HepG2 (cell line): ENCODE results near the gene KL. TPM values are rescaled to one million over a fixed set of nuclear protein-coding genes. Genes with fewer than 3 reads are reported as not detected.

ENCODE experiments used
- AGO1 ChIP-seq: fragments of 200-400 bp; formaldehyde crosslinking; IDR thresholded peaks from 2 replicates; pipeline ENCODE4 v1.6.1; 2017; ENCODE audit warnings: mild to moderate bottlenecking, low read depth, low read length, moderate library complexity; ENCODE audit not compliant: poor library complexity, severe bottlenecking
- ARID4A ChIP-seq: sonication (generic); formaldehyde crosslinking; IDR thresholded peaks from 2 replicates; pipeline ENCODE4 v1.5.0; 2020; ENCODE audit warnings: mild to moderate bottlenecking, missing genetic modification reagents, borderline replicate concordance
- CEBPZ ChIP-seq: IDR thresholded peaks from 2 replicates; pipeline ENCODE4 v1.6.1; 2012; ENCODE audit warnings: low read length, improper control_type of control experiment
- CERS6 ChIP-seq: sonication (generic); formaldehyde crosslinking; IDR thresholded peaks from 2 replicates; pipeline ENCODE4 v1.5.0; 2020; ENCODE audit warnings: missing genetic modification reagents
- HOXA7 ChIP-seq: sonication (generic); formaldehyde crosslinking; IDR thresholded peaks from 2 replicates; pipeline ENCODE4 v1.8.1; 2022; ENCODE audit warnings: mild to moderate bottlenecking, missing genetic modification reagents, moderate library complexity
- KLF11 ChIP-seq: IDR thresholded peaks from 2 replicates; pipeline ENCODE4 v1.6.1; 2016; ENCODE audit warnings: missing compliant biosample characterization
- NONO ChIP-seq, 2 experiments: fragments of 450-650 bp in 1 of 2; sonication (generic) in 1 of 2; formaldehyde crosslinking in 1 of 2; IDR thresholded peaks in 1 of 2; conservative IDR thresholded peaks in 1 of 2; 2 replicates each; pipeline versions ENCODE4 v1.6.1 to v1.8.0; 2017 to 2022; ENCODE audit warnings: mild to moderate bottlenecking in 1 of 2, missing genetic modification reagents in 1 of 2, moderate library complexity in 1 of 2
- ONECUT2 ChIP-seq: sonication (generic); formaldehyde crosslinking; IDR thresholded peaks from 2 replicates; pipeline ENCODE4 v1.4.0; 2020; ENCODE audit warnings: missing genetic modification reagents
- ZBTB7B ChIP-seq: sonication (generic); formaldehyde crosslinking; IDR thresholded peaks from 2 replicates; pipeline ENCODE4 v1.4.0; 2020; ENCODE audit warnings: missing genetic modification reagents
- ZNF468 ChIP-seq: sonication (generic); formaldehyde crosslinking; IDR thresholded peaks from 2 replicates; pipeline ENCODE4 v1.8.0; 2022; ENCODE audit warnings: mild to moderate bottlenecking, moderate library complexity, missing genetic modification reagents
- ZNF512B ChIP-seq: sonication (generic); formaldehyde crosslinking; IDR thresholded peaks from 2 replicates; pipeline ENCODE4 v1.5.1; 2020; ENCODE audit warnings: missing genetic modification reagents, mild to moderate bottlenecking, borderline replicate concordance
- polyA plus RNA-seq, 8 experiments: library from polyadenylated mRNA; depleted of rRNA in 3 of 8; stranded (reverse) in 7 of 8; unstranded in 1 of 8; fragments of >200 nt; fragmentation: Illumina TruSeq in 4 of 8; extraction: Trizol in 4 of 8; gene quantifications; 2 replicates each; pipeline versions ENCODE4 v1.2.1 to v1.2.3, GENCODE V29; 2011 to 2016; ENCODE audit warnings: low read depth in 4 of 8, missing spikeins in 1 of 8, mixed read lengths in 1 of 8; ENCODE audit not compliant: insufficient read depth in 1 of 8
- total RNA-seq, 5 experiments: library from RNA; depleted of rRNA; stranded (reverse); fragments of >200 nt; fragmentation: Illumina TruSeq; extraction: Trizol; gene quantifications; 2 replicates each; pipeline ENCODE4 v1.2.3, GENCODE V29; 2016; ENCODE audit warnings: low read depth in 1 of 5

The KL gene
- total and polyA plus RNA-seq, 2 of the 13 experiments (the other 11 are each of a cell fraction or from before 2014, with no cell fraction given), result not detected

GRCh38 chr13:32986552-32986951 lies 29.7 kb upstream of the KL start (continued):
- no peak for TF ChIP-seq CEBPZ
- no peak for TF ChIP-seq ONECUT2
- TF ChIP-seq AGO1, result no peak
- TF ChIP-seq HOXA7 (CRISPR knock-in tag), result no peak
- no peak for TF ChIP-seq ZNF468
- no peak for TF ChIP-seq ARID4A (CRISPR knock-in tag)
- TF ChIP-seq ZBTB7B (CRISPR knock-in tag), result no peak
- no peak for TF ChIP-seq NONO (IDR thresholded peaks at IDR 0.05)
- TF ChIP-seq NONO (CRISPR knock-in tag; conservative IDR thresholded peaks at IDR 0.05), result no peak
- TF ChIP-seq ZNF512B (CRISPR knock-in tag), result no peak
- TF ChIP-seq KLF11 (CRISPR knock-in tag), result no peak
- TF ChIP-seq CERS6 (CRISPR knock-in tag), result no peak
